Measurements from ENCODE around the gene INTS11.
A peak's percentile ranks its signal among the peaks of the same experiment; 100 is the strongest.

DNA sequence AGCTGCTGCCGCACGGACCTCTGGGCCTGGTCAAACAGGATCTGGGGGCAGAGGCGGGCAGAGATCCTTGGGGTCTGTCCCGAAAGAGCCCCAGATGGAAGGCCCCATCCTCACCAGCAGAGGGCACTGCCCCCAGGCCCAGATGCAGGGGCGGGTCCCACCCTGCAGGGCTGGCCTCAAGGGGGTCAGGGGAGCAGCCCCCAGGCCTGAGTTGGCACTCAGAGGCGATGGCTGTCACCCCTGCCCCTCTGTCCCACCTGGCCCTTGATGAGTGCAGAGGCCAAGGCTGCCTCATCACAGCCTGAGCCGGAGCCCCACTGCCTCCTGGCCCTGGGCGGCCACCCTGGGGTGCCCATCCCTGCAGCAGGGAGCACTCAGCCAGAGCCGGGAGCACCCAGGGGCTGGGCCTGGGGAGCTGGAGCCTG is 22.4 kb downstream of the INTS11 start:
- no peak for TF ChIP-seq EZH2phosphoT487 (IDR thresholded peaks at IDR 0.05; ENCODE audit: unreplicated experiment)
- peak; percentile 64 to 76 for TF ChIP-seq CTCF (conservative IDR thresholded peaks at IDR 0.05; ENCODE audit: low read depth in 2 of 2)
- no peak for TF ChIP-seq EZH2 (IDR thresholded peaks at IDR 0.05; ENCODE audit: low read depth, unreplicated experiment)
- no peak for TF ChIP-seq POLR2AphosphoS5 (IDR thresholded peaks at IDR 0.05; ENCODE audit: low read depth)
- no peak for TF ChIP-seq REST (IDR thresholded peaks at IDR 0.05; ENCODE audit: unreplicated experiment)
- no peak for TF ChIP-seq CREB1 (CRISPR knock-in tag; IDR thresholded peaks at IDR 0.05; ENCODE audit: low read depth)
- no peak for TF ChIP-seq NANOG (IDR thresholded peaks at IDR 0.05; ENCODE audit: borderline replicate concordance)
- no peak for TF ChIP-seq JUNB (IDR thresholded peaks at IDR 0.05; ENCODE audit: unreplicated experiment)
- no peak for TF ChIP-seq ZNF114 (CRISPR knock-in tag; IDR thresholded peaks at IDR 0.05)

All from GM23338 (cell line).